ENCODE results near the gene B9D1. TPM values are rescaled to one million over a fixed set of nuclear protein-coding genes. Genes with fewer than 3 reads are reported as not detected.

The B9D1 gene
- total and polyA plus RNA-seq, 4 donors: 23.5 to 47.9 (median 26.0) TPM

DNA sequence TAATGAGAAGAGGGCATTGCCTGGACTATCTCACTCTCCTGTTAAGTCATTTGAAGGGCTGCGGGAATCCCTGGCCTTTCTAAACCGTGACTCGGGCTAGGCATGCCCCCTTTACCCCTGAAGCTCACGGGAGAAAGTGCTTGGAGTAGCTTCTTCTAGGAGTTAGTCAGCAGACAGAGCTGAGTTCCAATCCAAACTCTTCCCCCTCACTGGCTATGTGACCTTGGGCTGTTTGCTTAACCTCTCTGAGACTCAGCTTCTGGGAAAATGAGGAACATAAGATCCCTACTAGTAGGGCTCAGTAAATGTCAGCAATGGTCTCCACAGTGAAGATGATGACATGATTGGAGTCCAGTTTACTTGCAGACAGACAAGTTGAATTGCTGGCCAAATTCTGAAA lies 5.7 kb upstream of the B9D1 start:
- no peak overlapping the region for H3K4me3 ChIP-seq
- TF ChIP-seq, protein P1, sequence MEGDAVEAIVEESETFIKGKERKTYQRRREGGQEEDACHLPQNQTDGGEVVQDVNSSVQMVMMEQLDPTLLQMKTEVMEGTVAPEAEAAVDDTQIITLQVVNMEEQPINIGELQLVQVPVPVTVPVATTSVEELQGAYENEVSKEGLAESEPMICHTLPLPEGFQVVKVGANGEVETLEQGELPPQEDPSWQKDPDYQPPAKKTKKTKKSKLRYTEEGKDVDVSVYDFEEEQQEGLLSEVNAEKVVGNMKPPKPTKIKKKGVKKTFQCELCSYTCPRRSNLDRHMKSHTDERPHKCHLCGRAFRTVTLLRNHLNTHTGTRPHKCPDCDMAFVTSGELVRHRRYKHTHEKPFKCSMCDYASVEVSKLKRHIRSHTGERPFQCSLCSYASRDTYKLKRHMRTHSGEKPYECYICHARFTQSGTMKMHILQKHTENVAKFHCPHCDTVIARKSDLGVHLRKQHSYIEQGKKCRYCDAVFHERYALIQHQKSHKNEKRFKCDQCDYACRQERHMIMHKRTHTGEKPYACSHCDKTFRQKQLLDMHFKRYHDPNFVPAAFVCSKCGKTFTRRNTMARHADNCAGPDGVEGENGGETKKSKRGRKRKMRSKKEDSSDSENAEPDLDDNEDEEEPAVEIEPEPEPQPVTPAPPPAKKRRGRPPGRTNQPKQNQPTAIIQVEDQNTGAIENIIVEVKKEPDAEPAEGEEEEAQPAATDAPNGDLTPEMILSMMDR (IDR thresholded peaks at IDR 0.05; ENCODE audit: control extremely low read depth, extremely low read depth): no peak
- H3K27me3 ChIP-seq (ENCODE audit: control insufficient read depth in 3 of 3, insufficient read depth in 3 of 3, low read length in 2 of 3): no peaks in the 10 kb centered on the region
- no peak overlapping the region for H3K9ac ChIP-seq (ENCODE audit: insufficient read depth in 1 of 2, low read length in 2 of 2)
- H3K9me3 ChIP-seq (ENCODE audit: control insufficient read depth in 4 of 4, insufficient read depth in 3 of 4, low read length in 3 of 4): no peaks in the 10 kb centered on the region
- WGBS, 2 donors: 85 to 92% methylated on average over 4 of the region's 4 CpGs
- H3K27ac ChIP-seq (ENCODE audit: low read depth in 1 of 2, low read length in 1 of 2): no peak overlapping the region
- ATAC-seq (ENCODE audit: insufficient read depth, low FRiP score): no peak
- no peak for DNase-seq
- peaks cover 0 to 28% (median 12%) of the 10 kb centered on the region in 5 donors for H3K4me1 ChIP-seq (ENCODE audit: control insufficient read depth in 5 of 5, insufficient read depth in 5 of 5, low read length in 5 of 5)
- H3K36me3 ChIP-seq (ENCODE audit: control insufficient read depth in 4 of 4, insufficient read depth in 4 of 4, low read length in 4 of 4): no peaks in the 10 kb centered on the region

DNA sequence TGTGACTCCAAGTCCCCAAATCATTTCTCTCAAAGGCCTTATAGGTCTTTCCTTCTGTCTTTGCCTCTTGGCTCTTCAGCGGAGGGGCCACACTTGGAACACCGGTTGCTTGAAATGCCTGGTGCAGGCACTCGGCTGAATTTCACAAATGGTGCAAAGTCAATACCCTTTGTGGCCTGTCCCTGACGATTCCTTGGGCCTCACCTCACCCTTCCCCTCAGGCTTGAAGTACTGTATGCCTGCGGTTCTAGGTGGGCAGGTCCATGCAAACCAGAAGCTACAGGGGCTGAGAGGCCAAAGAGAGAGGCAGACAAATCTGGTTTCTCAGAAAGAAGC lies 4.1 kb upstream of the B9D1 start:
- TF ChIP-seq, protein P1 (IDR thresholded peaks at IDR 0.05; ENCODE audit: control extremely low read depth, extremely low read depth): no peak
- no peaks in the 10 kb centered on the region for H3K36me3 ChIP-seq (ENCODE audit: control insufficient read depth in 4 of 4, insufficient read depth in 4 of 4, low read length in 4 of 4)
- no peaks in the 10 kb centered on the region for H3K27me3 ChIP-seq (ENCODE audit: control insufficient read depth in 3 of 3, insufficient read depth in 3 of 3, low read length in 2 of 3)
- H3K4me3 ChIP-seq: no peak overlapping the region
- no peaks in the 10 kb centered on the region for H3K9me3 ChIP-seq (ENCODE audit: control insufficient read depth in 4 of 4, insufficient read depth in 3 of 4, low read length in 3 of 4)
- DNase-seq (no peak), ATAC-seq (ENCODE audit: insufficient read depth, low FRiP score) (no peak)
- no peak overlapping the region for H3K27ac ChIP-seq (ENCODE audit: low read depth in 1 of 2, low read length in 1 of 2)
- 87 to 93% methylated on average over 5 of the region's 5 CpGs for WGBS, 2 donors
- no peak overlapping the region for H3K9ac ChIP-seq (ENCODE audit: insufficient read depth in 1 of 2, low read length in 2 of 2)
- H3K4me1 ChIP-seq (ENCODE audit: control insufficient read depth in 5 of 5, insufficient read depth in 5 of 5, low read length in 5 of 5): peaks cover 0 to 30% (median 12%) of the 10 kb centered on the region in 5 donors

DNA sequence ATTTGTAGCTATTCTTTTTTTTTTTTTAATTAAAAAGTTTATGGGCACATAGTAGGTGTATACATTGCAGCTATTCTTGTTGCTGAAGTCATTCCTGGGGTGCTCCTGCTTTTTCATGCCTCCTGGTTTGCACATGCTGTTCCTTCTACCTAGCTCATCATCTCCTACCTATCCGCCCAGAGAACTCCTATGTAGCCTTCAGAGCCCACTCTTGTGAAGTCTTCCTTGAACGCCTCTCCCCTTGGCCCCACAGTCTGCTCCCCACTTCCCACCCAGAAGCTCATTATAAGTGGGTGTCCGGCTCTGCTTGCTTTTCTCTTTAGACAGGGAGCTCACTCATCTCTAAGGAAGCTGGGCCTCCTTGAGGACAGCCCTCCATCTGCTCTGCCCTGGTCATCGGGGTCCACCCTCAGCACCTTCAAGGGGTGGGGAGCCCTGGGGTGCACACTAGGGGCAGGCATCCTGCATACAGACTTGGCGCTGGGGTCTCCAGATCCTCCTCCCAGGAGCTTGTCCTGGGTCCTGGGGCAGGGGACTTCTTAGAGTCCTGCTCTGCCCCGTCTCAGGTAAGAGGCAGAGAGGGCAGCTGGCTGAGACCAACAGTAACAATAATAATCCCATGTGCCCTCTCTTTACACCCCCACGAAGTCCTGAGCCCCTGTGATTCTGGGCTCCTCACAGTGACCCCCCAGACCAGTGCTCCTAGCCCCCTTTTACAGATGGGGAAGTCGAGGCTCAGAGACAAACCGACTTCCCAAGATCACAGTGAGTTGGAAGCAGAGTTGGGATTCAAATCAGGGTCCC lies 3.5 kb upstream of the B9D1 start:
- WGBS, 2 donors: 88 to 93% methylated on average over 9 of the region's 9 CpGs
- ATAC-seq (ENCODE audit: insufficient read depth, low FRiP score): no peak
- Histone ChIP-seq H3K4me3 (no peak overlapping the region), H3K27ac (ENCODE audit: low read depth in 1 of 2, low read length in 1 of 2) (no peak overlapping the region), H3K4me1 (ENCODE audit: control insufficient read depth in 5 of 5, insufficient read depth in 5 of 5, low read length in 5 of 5) (peaks cover 0 to 30% (median 12%) of the 10 kb centered on the region in 5 donors), H3K9me3 (ENCODE audit: control insufficient read depth in 4 of 4, insufficient read depth in 3 of 4, low read length in 3 of 4) (no peaks in the 10 kb centered on the region), H3K9ac (ENCODE audit: insufficient read depth in 1 of 2, low read length in 2 of 2) (no peak overlapping the region), H3K36me3 (ENCODE audit: control insufficient read depth in 4 of 4, insufficient read depth in 4 of 4, low read length in 4 of 4) (no peaks in the 10 kb centered on the region), H3K27me3 (ENCODE audit: control insufficient read depth in 3 of 3, insufficient read depth in 3 of 3, low read length in 2 of 3) (no peaks in the 10 kb centered on the region)
- no peak for DNase-seq
- TF ChIP-seq, protein P1 (IDR thresholded peaks at IDR 0.05; ENCODE audit: control extremely low read depth, extremely low read depth): no peak

DNA sequence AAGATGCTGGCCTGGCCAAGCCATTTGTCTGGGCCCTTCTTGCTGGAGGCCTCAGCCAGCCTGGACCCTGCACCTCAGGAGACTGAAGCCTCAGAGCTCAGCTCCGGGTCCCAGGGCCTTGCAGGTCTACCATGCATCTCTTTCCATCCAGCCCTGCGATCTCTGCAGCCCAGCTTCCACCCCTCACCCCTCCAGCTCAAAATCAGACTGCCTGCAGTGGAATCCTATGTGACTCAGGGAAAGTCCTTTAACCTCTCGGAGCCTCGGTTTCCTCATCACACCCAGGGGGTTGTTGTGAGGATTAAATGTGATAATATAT lies 2.9 kb upstream of the B9D1 start:
- Histone ChIP-seq H3K27ac (ENCODE audit: low read depth in 1 of 2, low read length in 1 of 2) (no peak overlapping the region), H3K36me3 (ENCODE audit: control insufficient read depth in 4 of 4, insufficient read depth in 4 of 4, low read length in 4 of 4) (no peaks in the 10 kb centered on the region), H3K4me3 (no peak overlapping the region), H3K4me1 (ENCODE audit: control insufficient read depth in 5 of 5, insufficient read depth in 5 of 5, low read length in 5 of 5) (peaks cover 0 to 30% (median 10%) of the 10 kb centered on the region in 5 donors), H3K9ac (ENCODE audit: insufficient read depth in 1 of 2, low read length in 2 of 2) (no peak overlapping the region), H3K27me3 (ENCODE audit: control insufficient read depth in 3 of 3, insufficient read depth in 3 of 3, low read length in 2 of 3) (no peaks in the 10 kb centered on the region), H3K9me3 (ENCODE audit: control insufficient read depth in 4 of 4, insufficient read depth in 3 of 4, low read length in 3 of 4) (no peaks in the 10 kb centered on the region)
- TF ChIP-seq, protein P1 (IDR thresholded peaks at IDR 0.05; ENCODE audit: control extremely low read depth, extremely low read depth): no peak
- WGBS, 2 donors: 91 to 100% methylated on average over 4 of the region's 4 CpGs
- ATAC-seq (ENCODE audit: insufficient read depth, low FRiP score) (no peak), DNase-seq (no peak)
